Measurements from ENCODE around the gene GABRB1.

Gene GABRB1

GRCh38 chr4:47410271-47410670 is 378.9 kb downstream of the GABRB1 start:
- no peak for DNase-seq

- no peak for DNase-seq
These were observed 382.2 kb downstream of the GABRB1 start for GRCh38 chr4:47413521-47413920.

- DNase-seq, result no peak
These were observed 384.4 kb downstream of the GABRB1 start for GRCh38 chr4:47415719-47416118.

GRCh38 chr4:47418147-47418546 is 386.8 kb downstream of the GABRB1 start:
- no peak for DNase-seq

GRCh38 chr4:47419296-47419695 is 387.9 kb downstream of the GABRB1 start:
- no peak for DNase-seq

GRCh38 chr4:47425628-47426027 is 394.3 kb downstream of the GABRB1 start:
- no peak for DNase-seq

- no peak for DNase-seq
These were observed 396.6 kb downstream of the GABRB1 start for GRCh38 chr4:47427935-47428334.

- no peak for DNase-seq
These were observed 401.4 kb downstream of the GABRB1 start for GRCh38 chr4:47432749-47433148.

- no peak for DNase-seq
These were observed 403.6 kb downstream of the GABRB1 start for GRCh38 chr4:47434931-47435330.

GRCh38 chr4:47442980-47443379 is 411.6 kb downstream of the GABRB1 start:
- DNase-seq, result no peak

GRCh38 chr4:47444031-47444430 is 412.7 kb downstream of the GABRB1 start:
- DNase-seq, result no peak

GRCh38 chr4:47451657-47452056 is 420.3 kb downstream of the GABRB1 start:
- DNase-seq, result peak; percentile 57

GRCh38 chr4:47462799-47463234 is 431.4 kb downstream of the GABRB1 start:
- DNase-seq, result no peak

GRCh38 chr4:47463235-47463956 is 432.0 kb downstream of the GABRB1 start, which contains the start of gene COMMD8:
Gene COMMD8, minus strand, starts transcription at chr4:47463702. Its CDS starts 51 bp downstream, at chr4:47463651.
- peak; percentile 95 for DNase-seq

- DNase-seq, result no peak
These were observed 433.6 kb downstream of the GABRB1 start for GRCh38 chr4:47465004-47465403.

- no peak for DNase-seq
These were observed 434.9 kb downstream of the GABRB1 start for GRCh38 chr4:47466056-47466785.

GRCh38 chr4:47468706-47469365 is 437.5 kb downstream of the GABRB1 start:
- peak; percentile 37 for DNase-seq

GRCh38 chr4:47469951-47470350 is 438.6 kb downstream of the GABRB1 start:
- DNase-seq, result peak; percentile 56

- DNase-seq, result no peak
These were observed 439.7 kb downstream of the GABRB1 start for GRCh38 chr4:47471064-47471463.

GRCh38 chr4:47471591-47471990 is 440.2 kb downstream of the GABRB1 start:
- DNase-seq, result no peak

- no peak for DNase-seq
These were observed 441.9 kb downstream of the GABRB1 start for GRCh38 chr4:47473141-47473750.

- DNase-seq, result no peak
These were observed 443.4 kb downstream of the GABRB1 start for GRCh38 chr4:47474799-47475198.

- DNase-seq, result no peak
These were observed 444.0 kb downstream of the GABRB1 start for GRCh38 chr4:47475411-47475810.

All from fibroblast of skin of right quadriceps (primary cell).